Neural progenitor cell (in vitro differentiated cells): Measurements from ENCODE around the gene MSLN.

ENCODE experiments used
- CTCF ChIP-seq: fragments of 200-600 bp; sonication (generic); IDR thresholded peaks from 2 replicates; pipeline ENCODE4 v1.5.1; 2017; ENCODE audit warnings: antibody characterized with exemption, mild to moderate bottlenecking
- EZH2 ChIP-seq: fragments of 200-600 bp; sonication (generic); IDR thresholded peaks from 2 replicates; pipeline ENCODE4 v1.6.1; 2017; ENCODE audit warnings: antibody characterized with exemption, mild to moderate bottlenecking, moderate library complexity
- EZH2phosphoT487 ChIP-seq: fragments of 200-600 bp; sonication (generic); IDR thresholded peaks from 2 replicates; pipeline ENCODE4 v1.6.1; 2017; ENCODE audit warnings: antibody characterized with exemption

- no peak for TF ChIP-seq CTCF
- no peak for TF ChIP-seq EZH2
- no peak for TF ChIP-seq EZH2phosphoT487
Measured at GRCh38 chr16:781346-782010, 20.9 kb downstream of the MSLN start.
